Occipital lobe (tissue), 1 donor: ENCODE results near the gene SLC25A25. TPM values are rescaled to one million over a fixed set of nuclear protein-coding genes. Genes with fewer than 3 reads are reported as not detected.

Source experiments
- total RNA-seq: library from RNA; depleted of rRNA; stranded (reverse); fragments of >200 nt; gene quantifications from one replicate; pipeline ENCODE4 v1.2.3, GENCODE V29; 2014

SLC25A25 gene
- total RNA-seq, 1 donor from 2014 or later = 36.0 TPM

Other genes starting within 250 kb of the SLC25A25 start
- 0.16 TPM for gene ENG, start 213.6 kb upstream of the SLC25A25 start, total RNA-seq
- 28.4 TPM for gene AK1, start 190.6 kb upstream of the SLC25A25 start, total RNA-seq
- 31.8 TPM for gene ST6GALNAC6, start 168.6 kb upstream of the SLC25A25 start, total RNA-seq
- gene ST6GALNAC4, start 151.2 kb upstream of the SLC25A25 start, total RNA-seq = 10.5 TPM
- gene PIP5KL1, start 137.5 kb upstream of the SLC25A25 start, total RNA-seq = 1.4 TPM
- gene DPM2, start 130.4 kb upstream of the SLC25A25 start, total RNA-seq = 11.4 TPM
- 2.7 TPM for gene EEIG1, start 87.2 kb upstream of the SLC25A25 start, total RNA-seq
- 6.4 TPM for gene NAIF1, start 912 bp upstream of the SLC25A25 start, total RNA-seq
- gene PTGES2, start 59.5 kb downstream of the SLC25A25 start, total RNA-seq = 39.5 TPM
- not detected for gene LCN2, start 81.2 kb downstream of the SLC25A25 start, total RNA-seq
- gene BBLN, start 92.0 kb downstream of the SLC25A25 start, total RNA-seq = 32.6 TPM
- gene CIZ1, start 123.3 kb downstream of the SLC25A25 start, total RNA-seq = 11.5 TPM
- 71.7 TPM for gene DNM1, start 135.1 kb downstream of the SLC25A25 start, total RNA-seq
- 45.9 TPM for gene GOLGA2, start 207.8 kb downstream of the SLC25A25 start, total RNA-seq
- gene SWI5, start 208.0 kb downstream of the SLC25A25 start, total RNA-seq = 5.5 TPM